Nephron (organoid): Measurements from ENCODE around the gene AGGF1.

Experiments
- H3K27ac Mint-ChIP-seq, 3 experiments: 2 replicates each; pipeline ENCODE4 v1.8.0; 2020; ENCODE audit warnings: mixed read lengths in 3 of 3, mild to moderate bottlenecking in 2 of 3, moderate library complexity in 1 of 3
- H3K27me3 Mint-ChIP-seq: 2 replicates; pipeline ENCODE4 v1.8.0; 2021; ENCODE audit warnings: low read depth, mild to moderate bottlenecking, moderate library complexity, mixed read lengths
- H3K36me3 Mint-ChIP-seq: 2 replicates; pipeline ENCODE4 v1.8.0; 2020; ENCODE audit warnings: low read depth, mixed read lengths
- H3K4me1 Mint-ChIP-seq: 2 replicates; pipeline ENCODE4 v1.8.0; 2020; ENCODE audit warnings: mixed read lengths
- H3K4me3 Mint-ChIP-seq, 3 experiments: 2 replicates each; pipeline ENCODE4 v1.8.0; 2020; ENCODE audit warnings: mild to moderate bottlenecking in 3 of 3, mixed read lengths in 3 of 3, moderate library complexity in 2 of 3
- H3K9me3 Mint-ChIP-seq: 2 replicates; pipeline ENCODE4 v1.8.0; 2020; ENCODE audit warnings: mixed read lengths
- TF ChIP-seq, protein P1 (sequence below), 3 experiments: fragments of 200-600 bp; sonication (generic); IDR thresholded peaks; one replicate each; pipeline ENCODE4 v1.5.0; 2021; ENCODE audit warnings: antibody characterized with exemption in 3 of 3; ENCODE audit not compliant: unreplicated experiment in 3 of 3

Gene AGGF1

DNA sequence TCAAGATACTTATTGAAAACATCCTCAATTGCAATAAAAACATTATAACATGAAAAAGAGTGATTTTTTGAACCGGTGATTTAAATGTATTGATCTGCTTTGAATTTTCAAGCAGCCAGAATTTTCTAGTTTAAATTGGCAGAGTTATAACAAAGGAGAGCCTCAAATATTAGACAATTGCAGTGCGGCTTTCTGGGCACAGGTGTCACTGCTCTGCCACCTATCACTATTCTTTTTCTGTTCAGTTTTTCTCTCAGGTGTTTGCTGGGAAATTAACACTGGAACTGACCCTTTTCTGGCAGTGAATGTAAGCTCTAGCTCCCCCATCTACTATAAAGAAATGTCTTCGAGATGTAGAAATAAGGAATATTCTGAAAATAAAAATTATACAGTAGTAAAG lies 33.8 kb downstream of the AGGF1 start:
- no peaks in the 10 kb centered on the region for H3K4me1 Mint-ChIP-seq
- H3K27ac Mint-ChIP-seq = no peak overlapping the region
- H3K27me3 Mint-ChIP-seq = no peaks in the 10 kb centered on the region
- TF ChIP-seq, protein P1, sequence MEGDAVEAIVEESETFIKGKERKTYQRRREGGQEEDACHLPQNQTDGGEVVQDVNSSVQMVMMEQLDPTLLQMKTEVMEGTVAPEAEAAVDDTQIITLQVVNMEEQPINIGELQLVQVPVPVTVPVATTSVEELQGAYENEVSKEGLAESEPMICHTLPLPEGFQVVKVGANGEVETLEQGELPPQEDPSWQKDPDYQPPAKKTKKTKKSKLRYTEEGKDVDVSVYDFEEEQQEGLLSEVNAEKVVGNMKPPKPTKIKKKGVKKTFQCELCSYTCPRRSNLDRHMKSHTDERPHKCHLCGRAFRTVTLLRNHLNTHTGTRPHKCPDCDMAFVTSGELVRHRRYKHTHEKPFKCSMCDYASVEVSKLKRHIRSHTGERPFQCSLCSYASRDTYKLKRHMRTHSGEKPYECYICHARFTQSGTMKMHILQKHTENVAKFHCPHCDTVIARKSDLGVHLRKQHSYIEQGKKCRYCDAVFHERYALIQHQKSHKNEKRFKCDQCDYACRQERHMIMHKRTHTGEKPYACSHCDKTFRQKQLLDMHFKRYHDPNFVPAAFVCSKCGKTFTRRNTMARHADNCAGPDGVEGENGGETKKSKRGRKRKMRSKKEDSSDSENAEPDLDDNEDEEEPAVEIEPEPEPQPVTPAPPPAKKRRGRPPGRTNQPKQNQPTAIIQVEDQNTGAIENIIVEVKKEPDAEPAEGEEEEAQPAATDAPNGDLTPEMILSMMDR (IDR thresholded peaks at IDR 0.05; ENCODE audit: unreplicated experiment in 3 of 3) = no peak
- no peaks in the 10 kb centered on the region for H3K9me3 Mint-ChIP-seq
- H3K36me3 Mint-ChIP-seq = peaks cover 68% of the 10 kb centered on the region
- no peak overlapping the region for H3K4me3 Mint-ChIP-seq

DNA sequence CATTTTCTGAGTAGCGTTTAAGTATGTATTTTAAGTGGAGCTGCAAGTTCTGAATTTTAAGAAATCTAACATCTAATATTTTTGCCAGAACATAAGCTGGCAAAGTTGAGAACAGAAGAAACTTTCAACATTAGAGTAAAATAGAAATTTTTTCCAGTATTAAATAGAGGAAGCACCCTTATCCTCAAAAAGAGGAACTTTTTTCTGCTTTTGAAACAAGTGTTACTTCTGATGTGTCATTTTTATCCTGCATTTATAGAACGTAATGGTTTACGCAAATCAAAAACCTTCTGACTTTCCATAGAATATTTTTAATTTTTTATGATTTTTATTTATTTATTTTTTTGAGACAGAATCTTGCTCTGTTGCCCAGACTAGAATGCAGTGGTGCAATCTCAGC lies 35.1 kb downstream of the AGGF1 start:
- Mint-ChIP-seq H3K9me3 (no peaks in the 10 kb centered on the region), H3K27ac (no peak overlapping the region), H3K36me3 (peaks cover 66% of the 10 kb centered on the region), H3K4me1 (no peaks in the 10 kb centered on the region), H3K4me3 (no peak overlapping the region), H3K27me3 (no peaks in the 10 kb centered on the region)
- TF ChIP-seq, protein P1 (IDR thresholded peaks at IDR 0.05; ENCODE audit: unreplicated experiment in 3 of 3) = no peak

DNA sequence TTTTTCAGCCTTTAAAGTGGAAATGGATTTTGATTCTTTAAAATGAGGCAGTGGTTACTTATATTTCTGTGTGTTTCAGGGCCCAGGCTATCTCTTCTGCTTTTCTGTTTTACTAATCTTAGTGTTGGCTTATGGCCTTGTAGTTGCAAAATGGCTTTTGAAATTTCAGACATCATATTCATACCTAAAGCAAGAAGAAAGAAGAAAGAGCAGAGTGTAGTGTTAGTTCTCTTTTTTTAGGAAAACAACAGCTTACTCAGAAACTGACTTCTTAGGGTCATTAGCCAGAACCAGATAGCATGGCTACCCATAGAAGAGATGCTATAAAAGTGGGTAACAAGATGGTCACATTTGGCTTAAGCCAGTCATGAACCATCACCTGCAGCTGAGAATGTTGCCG lies 36.0 kb downstream of the AGGF1 start:
- Mint-ChIP-seq H3K4me3 (no peak overlapping the region), H3K27ac (no peak overlapping the region), H3K36me3 (peaks cover 60% of the 10 kb centered on the region), H3K4me1 (no peaks in the 10 kb centered on the region), H3K9me3 (no peaks in the 10 kb centered on the region), H3K27me3 (no peaks in the 10 kb centered on the region)
- TF ChIP-seq, protein P1 (IDR thresholded peaks at IDR 0.05; ENCODE audit: unreplicated experiment in 3 of 3) = no peak

DNA sequence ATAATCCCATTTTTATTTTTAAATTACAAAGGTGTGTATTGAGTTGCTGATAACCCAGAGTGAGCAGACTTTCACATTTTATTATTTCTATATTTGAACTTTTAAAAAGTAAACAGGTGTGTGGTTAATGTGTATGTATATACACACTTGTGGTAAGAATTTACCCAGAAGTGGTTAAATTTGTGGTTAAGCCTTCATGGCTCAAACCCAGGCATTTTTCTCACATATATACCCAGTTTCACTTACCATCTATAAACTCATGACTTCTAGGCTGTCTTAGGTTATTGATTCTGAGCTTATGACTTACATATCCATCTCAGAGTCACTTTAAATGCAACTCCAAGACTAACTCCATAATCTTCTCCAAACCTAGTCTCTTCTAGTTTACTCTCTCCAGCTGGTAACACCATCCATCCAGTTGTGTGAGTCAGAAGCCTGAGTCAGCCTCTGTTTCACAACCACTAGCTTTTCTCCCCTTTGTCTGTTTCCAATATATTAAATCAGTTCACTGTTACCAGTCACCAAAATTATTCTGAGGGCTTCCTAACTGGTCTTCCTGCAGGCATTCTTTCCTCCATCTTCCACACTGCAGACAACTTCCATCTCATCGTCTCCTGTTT lies 36.7 kb downstream of the AGGF1 start:
- no peaks in the 10 kb centered on the region for H3K27me3 Mint-ChIP-seq

DNA sequence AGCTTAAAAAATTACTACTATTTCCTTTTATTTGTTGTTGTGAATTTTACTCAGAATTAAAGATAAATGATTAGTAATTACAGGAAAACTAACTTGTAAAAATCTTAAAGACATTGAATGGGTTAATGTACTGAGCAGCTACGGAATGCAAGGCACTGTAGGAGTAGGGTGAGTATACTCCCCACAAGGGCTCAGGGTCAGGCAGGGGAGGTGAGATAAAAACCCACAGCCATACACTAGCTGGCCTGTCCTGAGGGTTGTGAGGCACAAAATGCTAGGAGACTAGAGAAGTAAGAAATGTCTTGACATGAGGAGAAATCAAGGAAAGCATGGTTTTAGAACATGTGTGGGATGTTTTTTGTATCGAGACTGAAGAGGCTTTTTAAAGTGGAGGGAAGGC lies 43.5 kb downstream of the AGGF1 start:
- no peaks in the 10 kb centered on the region for H3K9me3 Mint-ChIP-seq
- peaks cover 36% of the 10 kb centered on the region for H3K36me3 Mint-ChIP-seq
- peak overlapping the region in 1 of 3 experiments; percentile 82 for H3K27ac Mint-ChIP-seq
- H3K4me1 Mint-ChIP-seq = peaks cover 8% of the 10 kb centered on the region
- H3K4me3 Mint-ChIP-seq = peak overlapping the region; percentile 3 to 31 (median 8)
- TF ChIP-seq, protein P1 (IDR thresholded peaks at IDR 0.05; ENCODE audit: unreplicated experiment in 3 of 3) = no peak
- H3K27me3 Mint-ChIP-seq = peaks cover 5% of the 10 kb centered on the region

More for the DNA sequence above, 36.7 kb downstream of the AGGF1 start:
- Mint-ChIP-seq H3K4me1 (no peaks in the 10 kb centered on the region), H3K9me3 (no peaks in the 10 kb centered on the region), H3K36me3 (peaks cover 53% of the 10 kb centered on the region), H3K4me3 (no peak overlapping the region), H3K27ac (no peak overlapping the region)
- TF ChIP-seq, protein P1 (IDR thresholded peaks at IDR 0.05; ENCODE audit: unreplicated experiment in 3 of 3) = no peak

DNA sequence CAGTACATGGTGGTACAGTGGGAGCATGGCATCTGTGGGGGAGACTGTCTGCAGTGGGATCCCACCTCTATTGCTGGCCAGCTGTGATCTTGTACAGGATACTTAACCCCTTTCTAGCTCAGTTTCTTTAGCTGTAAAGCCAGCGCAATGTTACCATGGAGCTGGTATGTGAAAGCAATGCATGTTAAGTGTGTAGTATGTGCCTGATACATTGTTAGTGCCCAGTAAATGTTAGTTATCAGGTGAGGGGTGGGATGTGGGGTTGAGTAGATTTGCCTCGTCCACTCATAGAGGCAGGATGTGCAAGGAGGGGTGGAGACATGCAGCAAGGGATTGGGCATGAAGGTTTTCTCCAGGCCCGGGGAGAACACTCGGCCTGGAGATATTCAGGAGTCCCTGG lies 44.5 kb downstream of the AGGF1 start:
- peaks cover 29% of the 10 kb centered on the region for H3K36me3 Mint-ChIP-seq
- H3K27ac Mint-ChIP-seq = peak overlapping the region in 1 of 3 experiments; percentile 82
- peaks cover 5% of the 10 kb centered on the region for H3K27me3 Mint-ChIP-seq
- H3K9me3 Mint-ChIP-seq = no peaks in the 10 kb centered on the region
- peaks cover 8% of the 10 kb centered on the region for H3K4me1 Mint-ChIP-seq
- TF ChIP-seq, protein P1 (IDR thresholded peaks at IDR 0.05; ENCODE audit: unreplicated experiment in 3 of 3) = no peak
- H3K4me3 Mint-ChIP-seq = peak overlapping the region; percentile 13 to 31 (median 15)
